Spleen (tissue), 7 donors: ENCODE measurements around the gene GTF2A1.

Experiments used
- CTCF ChIP-seq, 11 experiments: fragments of 200-600 bp in 7 of 11; fragments of 450-650 bp in 4 of 11; sonication (generic) in 4 of 11; IDR thresholded peaks in 8 of 11; conservative IDR thresholded peaks in 3 of 11; 1 replicate in 7 of 11; 2 replicates in 4 of 11; pipeline versions ENCODE4 v1.4.0 to v1.8.0; 2016 to 2021; ENCODE audit warnings: antibody characterized with exemption in 11 of 11, inconsistent platforms in 4 of 11, mild to moderate bottlenecking in 1 of 11
- POLR2A ChIP-seq, 3 donors: fragments of 450-650 bp; IDR thresholded peaks; one replicate each; pipeline ENCODE4 v1.5.1; 2017; ENCODE audit warnings: antibody characterized with exemption in 3 of 3, mild to moderate bottlenecking in 1 of 3
- POLR2AphosphoS5 ChIP-seq, 3 donors: sonication (generic); formaldehyde crosslinking; IDR thresholded peaks; one replicate each; pipeline ENCODE4 v1.5.1; 2017; ENCODE audit warnings: antibody characterized with exemption in 3 of 3
- donor health status: DM: no; HTN: no; CAD: no; lungs with moderate emphysema.
- donor health status: DM: no; HTN: no; CAD: no.
- donor health status: DM: no; HTN: no; CAD: no.

DNA sequence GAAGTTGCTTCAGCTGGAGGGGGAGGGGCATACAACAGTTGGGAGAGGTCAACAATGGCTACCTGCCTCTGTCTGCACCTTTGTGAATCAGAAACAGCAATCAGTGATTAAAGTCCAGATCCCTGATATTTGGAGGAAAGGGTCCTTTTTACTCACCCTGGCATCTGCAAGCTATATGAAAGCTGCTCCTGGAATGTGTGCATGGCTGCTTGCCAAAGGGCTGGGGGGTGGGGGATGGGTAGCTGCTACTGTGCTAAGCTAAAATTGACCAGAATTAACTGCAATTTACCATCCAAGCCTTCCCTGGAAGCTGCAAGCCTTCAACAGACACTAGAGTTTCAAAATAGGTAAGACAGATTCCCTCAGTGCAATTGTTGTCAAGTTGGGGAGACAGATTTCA is 13.5 kb upstream of the GTF2A1 start:
- TF ChIP-seq POLR2A (IDR thresholded peaks at IDR 0.05): no peak
- TF ChIP-seq POLR2AphosphoS5 (IDR thresholded peaks at IDR 0.05): no peak
- no peak for TF ChIP-seq CTCF (IDR thresholded peaks at IDR 0.05 in 8 of 11, conservative IDR thresholded peaks at IDR 0.05 in 3 of 11)
